GM11168 (cell line): Measurements from ENCODE around the gene CAV2.

ENCODE experiments used
- in situ Hi-C: fragments of 300-500 bp; cut with MboI; formaldehyde crosslinking; loops from one replicate; pipeline ENCODE4 v1.12.0; 2022; ENCODE audit warnings: low sequenced_read_pairs; ENCODE audit not compliant: unreplicated experiment

Gene CAV2

DNA sequence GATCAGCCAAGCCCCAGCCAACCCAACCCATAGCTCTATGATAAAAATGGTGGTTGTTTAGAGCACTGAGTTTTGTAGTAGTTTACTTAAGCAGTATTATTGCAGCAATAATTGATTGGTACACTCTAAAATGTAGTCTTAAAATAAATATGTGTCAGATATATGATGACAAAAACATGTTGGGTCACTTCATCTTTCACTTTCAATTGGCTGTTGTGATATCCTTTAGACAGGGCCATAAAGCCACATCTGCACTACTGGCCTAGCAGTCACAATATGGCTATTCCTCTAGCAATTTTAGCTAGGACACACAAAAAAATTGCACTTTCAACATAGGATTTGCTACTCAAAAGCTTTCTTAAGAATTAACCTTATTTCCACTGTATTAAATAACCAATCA is 19.4 kb downstream of the CAV2 start:
- in situ Hi-C loops = loop anchor here (10.0 kb wide), 1 partner anchor 56 kb away; no protein-coding TSS in a partner anchor

DNA sequence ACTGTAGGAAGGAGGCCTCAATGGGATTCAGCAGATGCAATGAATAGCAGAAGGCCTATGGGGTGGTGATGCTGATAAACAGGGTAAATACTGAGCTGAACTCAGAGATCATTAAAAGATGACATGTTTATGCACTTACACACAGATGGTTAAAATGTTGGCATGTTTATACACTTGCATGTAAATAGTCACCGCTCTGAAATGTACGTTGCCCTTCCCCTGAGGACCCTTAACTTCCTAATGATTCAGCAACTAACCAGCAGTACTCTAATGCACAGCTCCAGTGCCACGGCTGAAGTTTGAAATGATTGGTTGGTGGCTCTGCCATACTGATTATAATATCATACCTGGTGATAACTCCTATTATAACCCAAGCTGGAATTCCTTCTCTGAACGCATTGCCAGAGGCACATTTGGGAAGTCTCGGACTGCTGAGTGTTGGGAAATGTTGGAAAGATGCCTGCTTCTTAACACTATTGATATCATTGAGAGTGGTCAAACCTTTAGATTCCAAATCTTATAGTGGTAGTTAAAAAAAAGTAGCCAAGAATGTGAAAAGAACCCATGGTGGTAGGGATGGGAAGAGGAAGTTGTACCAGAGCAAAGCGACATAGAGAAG is 21.6 kb downstream of the CAV2 start:
- in situ Hi-C loops = loop anchor here (5.0 to 10.0 kb wide), 2 partner anchors 256 to 354 kb away; no protein-coding TSS in a partner anchor

DNA sequence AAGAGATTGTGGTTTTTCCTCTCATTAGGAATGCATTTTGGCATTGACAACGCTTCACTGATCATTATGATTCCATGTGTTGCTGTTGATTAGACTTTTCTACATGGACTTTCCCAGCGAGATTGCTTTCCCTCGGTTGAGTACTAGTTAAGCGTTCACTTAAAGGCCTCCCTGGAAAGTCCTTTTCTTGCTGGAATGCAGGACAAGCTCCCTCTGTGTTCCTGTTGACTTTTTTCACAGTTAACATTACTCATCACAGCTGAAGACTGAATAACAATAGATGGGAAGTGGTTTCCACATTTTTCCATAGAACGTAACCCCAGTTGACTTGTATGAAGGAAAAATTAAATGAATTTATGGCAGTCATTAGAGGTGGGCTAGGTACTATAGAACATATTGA is 22.7 kb downstream of the CAV2 start:
- in situ Hi-C loops = loop anchor here (5.0 to 10.0 kb wide), 2 partner anchors 257 to 355 kb away; no protein-coding TSS in a partner anchor

DNA sequence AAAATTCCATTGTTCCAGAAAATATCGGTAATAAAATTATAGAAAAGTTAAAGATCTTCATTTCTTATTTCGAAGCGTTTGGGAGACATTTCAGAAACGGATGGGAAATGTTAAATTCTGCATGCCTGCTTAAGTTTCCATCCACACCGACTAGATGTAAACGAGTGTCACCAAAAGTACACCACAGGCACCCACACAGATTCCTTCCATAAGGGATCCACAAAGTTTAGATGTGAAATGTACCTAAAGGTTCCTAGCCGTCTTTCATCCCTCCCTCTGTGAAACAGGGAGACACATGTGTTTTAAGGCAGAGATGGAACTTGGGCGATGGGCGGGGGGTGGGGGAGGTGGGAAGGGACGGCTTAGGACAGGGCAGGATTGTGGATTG is 24.7 kb downstream of the CAV2 start:
- in situ Hi-C loops = loop anchor here (5.0 to 10.0 kb wide), 2 partner anchors 259 to 357 kb away; no protein-coding TSS in a partner anchor

DNA sequence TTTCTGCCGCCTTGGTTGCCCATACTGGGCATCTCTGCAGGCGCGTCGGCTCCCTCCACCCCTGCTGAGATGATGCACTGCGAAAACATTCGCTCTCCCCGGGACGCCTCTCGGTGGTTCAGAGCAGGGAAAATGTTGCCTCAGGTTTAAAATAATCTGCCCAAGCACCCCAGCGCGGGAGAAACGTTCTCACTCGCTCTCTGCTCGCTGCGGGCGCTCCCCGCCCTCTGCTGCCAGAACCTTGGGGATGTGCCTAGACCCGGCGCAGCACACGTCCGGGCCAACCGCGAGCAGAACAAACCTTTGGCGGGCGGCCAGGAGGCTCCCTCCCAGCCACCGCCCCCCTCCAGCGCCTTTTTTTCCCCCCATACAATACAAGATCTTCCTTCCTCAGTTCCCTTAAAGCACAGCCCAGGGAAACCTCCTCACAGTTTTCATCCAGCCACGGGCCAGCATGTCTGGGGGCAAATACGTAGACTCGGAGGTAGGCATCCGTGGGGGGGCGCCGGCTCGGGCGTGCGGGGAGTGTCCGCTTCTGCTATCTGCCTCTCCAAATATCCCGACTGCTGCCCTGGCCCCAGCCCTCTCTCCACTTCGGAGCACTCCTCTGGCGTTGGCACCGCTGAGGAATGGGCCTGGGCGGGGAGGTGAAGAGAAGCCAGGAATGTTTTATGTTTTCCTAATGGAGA is 25.2 kb downstream of the CAV2 start, which contains the start of gene CAV1:
Gene CAV1 (plus strand): TSS at position 428 of the 689 bp plus-strand sequence. CDS start 27 bp downstream, at position 455.
- in situ Hi-C loops = loop anchor here (5.0 to 10.0 kb wide), 2 partner anchors 260 to 357 kb away; no protein-coding TSS in a partner anchor

DNA sequence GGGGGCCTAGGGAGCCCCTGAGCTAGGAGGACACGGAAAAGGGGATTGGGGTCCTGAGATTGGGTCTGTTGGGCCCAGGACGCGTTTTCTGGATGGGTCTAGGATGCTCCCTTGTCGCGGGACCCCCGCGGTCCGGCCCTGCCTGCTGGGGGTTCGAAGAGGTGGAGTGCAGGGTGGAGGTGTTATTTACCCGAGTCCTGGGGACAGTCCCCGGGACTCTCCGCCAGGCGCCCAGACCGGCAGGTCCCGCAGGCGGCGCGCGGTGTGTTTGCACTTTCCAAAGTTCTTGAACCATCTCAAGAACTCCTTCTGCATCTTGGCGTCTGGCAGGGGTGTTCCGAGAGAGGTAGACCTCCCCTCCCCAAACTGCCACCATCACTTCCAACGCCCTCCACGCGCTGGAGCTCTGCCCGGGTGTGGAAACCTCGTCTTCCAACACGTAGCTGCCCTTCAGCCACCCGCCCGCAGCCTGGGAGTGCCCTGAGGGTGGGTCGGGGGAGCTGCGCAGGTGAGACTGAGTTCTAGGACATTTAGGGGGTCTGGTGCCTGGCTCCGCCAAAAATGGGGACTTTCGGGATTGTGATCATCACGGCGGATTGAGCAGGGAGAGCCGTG is 25.9 kb downstream of the CAV2 start:
- in situ Hi-C loops = loop anchor here (10.0 kb wide), 1 partner anchor 261 kb away; no protein-coding TSS in a partner anchor

DNA sequence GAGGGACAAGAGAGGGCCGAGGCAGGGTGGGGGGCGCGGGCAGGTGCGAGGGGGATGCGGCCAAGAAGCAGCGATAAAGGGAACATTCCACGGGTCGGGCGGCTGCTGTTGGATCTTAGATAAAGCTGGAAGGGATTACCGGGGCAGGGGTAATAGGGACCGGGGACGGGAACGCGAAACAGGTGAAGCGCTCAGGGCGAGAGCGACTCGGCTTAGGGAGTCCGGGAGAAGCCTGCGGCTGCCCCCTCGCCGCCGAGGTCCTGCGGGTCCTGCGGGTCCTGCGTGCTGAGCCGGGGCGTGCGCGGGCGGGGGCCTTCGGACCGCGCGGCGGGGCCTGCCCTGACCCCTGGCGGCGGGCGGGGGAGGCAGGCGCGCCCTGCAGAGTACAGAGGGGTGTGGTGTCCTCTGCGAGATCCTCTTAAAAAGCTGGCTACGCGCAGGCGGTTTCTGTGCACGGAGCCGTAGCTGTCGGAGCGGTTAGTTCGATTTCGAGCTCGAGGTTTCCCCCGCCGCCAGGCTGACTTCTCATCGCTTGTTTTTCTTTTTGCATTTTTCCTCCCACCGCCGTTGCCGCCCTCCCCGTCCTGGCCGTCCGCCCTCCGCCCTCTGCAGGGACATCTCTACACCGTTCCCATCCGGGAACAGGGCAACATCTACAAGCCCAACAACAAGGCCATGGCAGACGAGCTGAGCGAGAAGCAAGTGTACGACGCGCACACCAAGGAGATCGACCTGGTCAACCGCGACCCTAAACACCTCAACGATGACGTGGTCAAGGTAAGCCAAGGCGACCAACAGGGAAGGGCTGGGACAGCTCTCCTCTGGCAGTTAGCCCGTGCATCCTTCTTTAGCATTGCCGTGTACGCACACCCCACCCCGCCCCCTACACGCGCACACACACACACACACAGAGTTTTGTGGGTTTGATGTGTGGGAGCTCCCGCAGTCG is 26.6 kb downstream of the CAV2 start:
- in situ Hi-C loops = loop anchor here (10.0 kb wide), 1 partner anchor 261 kb away; no protein-coding TSS in a partner anchor

DNA sequence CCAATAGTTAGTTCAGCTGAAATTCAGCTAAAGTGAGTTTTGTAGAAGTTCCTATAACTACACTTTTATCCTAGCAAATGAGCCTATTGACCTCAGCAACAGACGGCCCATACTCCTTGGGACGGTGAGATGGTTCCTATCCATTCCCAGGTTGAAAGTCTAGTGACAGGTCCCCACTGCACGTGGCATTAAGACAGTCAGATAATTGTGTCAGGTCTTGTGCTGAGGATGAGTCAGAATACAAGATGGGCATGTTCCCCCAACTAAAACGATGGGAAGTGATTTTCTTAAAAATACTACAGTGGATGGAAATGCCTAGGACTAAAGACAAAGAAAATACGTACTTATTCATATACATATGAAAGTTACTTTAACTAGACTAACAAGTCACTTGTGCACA is 27.4 kb downstream of the CAV2 start:
- in situ Hi-C loops = loop anchor here (10.0 kb wide), 1 partner anchor 262 kb away; no protein-coding TSS in a partner anchor

DNA sequence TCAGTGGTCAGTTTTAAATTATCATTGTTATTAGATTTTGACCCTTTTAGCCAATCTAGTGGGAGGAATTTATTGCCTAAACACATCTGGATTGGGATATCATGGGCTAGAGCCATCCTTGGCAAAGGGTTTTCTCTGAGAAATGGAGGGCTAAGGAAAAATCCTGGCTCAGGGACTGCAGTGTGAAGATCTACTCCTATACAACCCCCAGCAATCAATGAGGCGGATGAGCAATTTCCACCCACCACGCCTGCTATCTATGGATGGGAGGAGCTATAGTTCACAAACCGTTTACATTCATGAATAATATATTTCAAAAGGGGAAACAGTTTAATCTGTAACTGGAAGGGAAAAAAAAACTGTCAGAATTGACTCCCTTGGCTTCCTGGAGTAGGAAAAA is 28.0 kb downstream of the CAV2 start:
- in situ Hi-C loops = loop anchor here (10.0 kb wide), 1 partner anchor 263 kb away; no protein-coding TSS in a partner anchor

DNA sequence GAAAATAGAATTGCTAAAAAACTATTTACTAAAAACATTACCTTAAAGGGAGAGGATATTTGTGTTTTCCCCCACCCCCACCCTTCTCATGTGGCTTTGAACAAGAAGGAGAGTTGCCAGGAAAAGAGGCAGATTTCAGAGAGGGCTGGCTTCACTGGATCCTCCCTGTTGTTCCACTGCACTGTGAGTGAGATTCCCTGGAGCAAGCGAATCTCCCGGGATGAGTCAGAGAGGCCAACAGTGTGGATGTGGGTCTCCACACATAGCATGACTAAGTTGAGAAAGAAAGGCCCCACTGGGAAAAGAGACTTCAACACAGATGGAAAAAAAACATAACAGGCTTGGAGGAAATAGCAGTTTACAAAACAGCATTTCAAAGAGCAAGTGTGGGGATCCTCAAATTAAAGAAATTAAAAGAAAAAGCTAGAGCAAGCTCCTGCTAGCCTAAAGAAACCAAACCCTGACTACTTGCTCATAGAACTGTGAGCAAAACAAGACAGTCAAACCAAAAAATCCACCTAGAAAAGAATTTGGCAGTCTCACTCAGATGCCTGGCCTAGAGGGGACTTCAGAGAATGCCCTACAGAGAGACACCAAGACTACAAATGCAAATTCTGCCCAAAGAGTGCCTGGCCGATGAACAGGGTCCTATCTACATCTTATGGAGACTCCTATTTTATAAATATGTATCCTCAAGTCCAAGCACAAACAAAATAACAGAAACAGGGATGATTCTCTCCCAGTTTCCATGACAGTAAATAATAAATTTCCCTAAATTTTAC is 28.7 kb downstream of the CAV2 start:
- in situ Hi-C loops = loop anchor here (10.0 kb wide), 1 partner anchor 263 kb away; no protein-coding TSS in a partner anchor

DNA sequence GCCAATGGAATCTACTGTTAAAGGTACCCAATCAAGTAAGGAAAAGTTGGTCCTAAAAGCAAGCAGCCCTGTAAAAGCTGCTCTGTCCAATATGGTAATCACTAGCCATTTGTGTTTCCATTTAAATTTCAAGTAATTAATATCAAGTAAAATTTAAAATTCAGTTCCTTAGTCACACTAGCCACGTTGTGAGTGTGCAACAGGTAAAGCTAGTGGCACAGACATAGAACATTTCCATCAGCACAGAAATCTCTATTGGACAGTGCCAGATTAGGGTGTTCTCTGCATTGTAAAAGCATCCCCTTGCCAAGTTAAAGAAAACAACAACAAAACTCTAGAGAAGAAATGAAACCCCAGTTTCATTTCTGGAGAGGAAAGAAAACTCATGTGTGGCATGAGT is 29.7 kb downstream of the CAV2 start:
- in situ Hi-C loops = loop anchor here (10.0 kb wide), 1 partner anchor 264 kb away; no protein-coding TSS in a partner anchor

DNA sequence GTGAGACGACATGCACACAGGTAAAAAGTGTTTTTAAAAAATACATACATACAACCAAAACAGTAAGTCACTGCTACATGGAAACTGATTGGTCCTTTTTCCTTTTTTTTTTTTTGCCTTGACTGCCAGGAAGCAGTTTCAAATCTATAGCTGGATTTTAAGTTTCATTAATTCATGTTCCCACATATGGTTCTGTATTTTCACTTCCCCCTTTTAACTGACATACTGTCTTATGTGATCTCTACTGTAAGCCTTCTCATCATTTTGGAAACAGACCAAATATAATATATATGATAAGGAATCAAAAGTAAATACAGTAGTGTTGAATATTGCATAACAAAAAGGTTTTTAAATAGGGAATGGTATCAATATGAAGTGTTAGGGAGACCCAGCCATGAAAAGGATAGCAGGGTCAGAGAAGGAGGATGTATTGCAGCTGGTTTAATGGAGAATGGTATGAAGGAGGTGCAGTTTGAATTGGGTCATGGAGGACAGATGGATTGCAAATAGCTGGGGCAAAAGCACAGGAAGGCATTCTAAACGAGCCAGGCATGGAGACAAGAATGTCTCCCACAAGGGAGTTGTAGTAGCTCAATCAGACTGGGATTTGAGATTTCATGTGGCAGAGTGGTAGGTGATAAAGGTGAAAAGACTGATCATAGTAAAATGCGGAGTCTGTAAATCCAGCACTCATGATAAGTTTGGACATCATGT is 30.7 kb downstream of the CAV2 start:
- in situ Hi-C loops = no loop called here

DNA sequence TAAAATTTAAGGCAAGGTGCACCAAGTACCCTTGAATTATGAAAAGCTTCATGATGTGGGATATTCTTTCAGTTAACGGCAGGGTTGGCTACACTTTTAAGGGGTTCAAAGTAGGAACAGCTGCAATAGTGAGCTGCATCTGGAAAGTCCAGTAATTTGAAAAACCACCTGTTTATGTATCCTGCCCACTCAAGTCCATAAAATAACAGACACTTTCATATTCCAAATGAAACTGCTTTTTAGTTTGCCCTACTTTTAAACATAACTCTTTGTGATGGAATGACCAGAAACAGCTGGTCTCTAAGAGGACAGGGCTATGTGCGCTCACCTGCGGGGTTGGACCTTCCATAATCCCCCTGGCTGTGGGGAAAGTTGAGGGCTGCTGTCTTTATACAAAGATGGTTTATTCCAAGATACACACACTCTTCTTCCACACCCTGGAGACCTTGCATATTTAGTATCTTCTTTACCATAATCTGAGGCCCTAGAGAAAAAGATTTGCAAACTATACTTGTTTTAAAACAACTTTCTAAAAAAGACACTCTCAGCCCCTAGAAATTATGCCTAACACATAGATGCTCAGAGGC is 32.7 kb downstream of the CAV2 start:
- in situ Hi-C loops = no loop called here

DNA sequence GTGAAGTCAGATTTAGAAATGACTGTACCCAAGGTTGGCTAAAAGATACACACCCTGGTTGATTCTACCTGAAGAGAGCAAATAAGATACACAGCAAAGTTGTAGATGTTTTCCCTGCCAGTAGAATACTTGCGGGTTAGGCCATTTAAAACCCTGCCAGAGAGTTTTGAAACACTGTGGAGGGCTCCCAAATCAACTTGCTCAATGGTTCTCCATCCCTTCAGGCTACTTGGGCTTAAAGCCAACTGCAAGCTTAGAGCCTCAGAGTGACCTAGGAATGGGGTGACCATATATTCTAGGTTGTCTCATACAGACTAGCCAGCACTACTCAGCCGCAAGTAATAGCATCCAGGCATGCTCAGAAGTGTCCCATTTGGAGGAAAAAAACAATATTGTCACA is 35.3 kb downstream of the CAV2 start:
- in situ Hi-C loops = no loop called here

DNA sequence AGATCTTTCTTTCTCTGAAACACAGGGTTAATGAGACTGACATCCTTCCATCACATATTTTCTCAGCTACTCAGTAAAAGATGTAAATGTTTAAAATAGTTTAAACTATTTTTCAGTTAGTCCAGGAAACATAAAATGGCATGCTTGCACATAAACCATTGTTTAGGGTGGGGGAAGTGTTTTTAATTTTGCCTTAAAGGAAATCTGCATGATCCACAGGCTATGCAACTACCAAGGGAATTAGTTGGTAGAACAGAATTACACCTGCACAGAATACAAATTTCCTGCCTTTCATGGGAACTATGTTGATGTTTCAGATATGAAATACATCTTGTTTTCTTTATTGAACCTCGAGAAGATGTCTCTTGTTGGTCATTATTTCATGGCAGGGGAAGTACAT is 35.9 kb downstream of the CAV2 start:
- in situ Hi-C loops = no loop called here

DNA sequence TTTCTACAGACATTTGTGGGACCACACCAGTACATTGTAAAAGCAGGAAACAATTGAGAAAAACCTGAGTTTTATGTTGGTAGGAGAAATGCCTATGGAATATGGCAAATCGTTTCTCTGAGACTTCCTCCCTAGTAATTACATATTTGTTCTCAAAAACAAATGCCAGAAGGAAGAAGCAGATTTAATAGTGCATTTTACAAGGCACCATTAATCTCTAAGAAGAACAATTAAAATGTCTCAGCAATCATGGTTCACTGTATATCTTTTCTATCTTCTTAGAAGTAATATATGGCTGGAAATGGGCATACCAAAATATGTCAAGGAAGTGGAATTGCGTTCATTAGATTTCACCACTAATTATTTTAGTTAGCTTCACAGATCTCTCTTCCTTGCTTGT is 38.6 kb downstream of the CAV2 start:
- in situ Hi-C loops = no loop called here

DNA sequence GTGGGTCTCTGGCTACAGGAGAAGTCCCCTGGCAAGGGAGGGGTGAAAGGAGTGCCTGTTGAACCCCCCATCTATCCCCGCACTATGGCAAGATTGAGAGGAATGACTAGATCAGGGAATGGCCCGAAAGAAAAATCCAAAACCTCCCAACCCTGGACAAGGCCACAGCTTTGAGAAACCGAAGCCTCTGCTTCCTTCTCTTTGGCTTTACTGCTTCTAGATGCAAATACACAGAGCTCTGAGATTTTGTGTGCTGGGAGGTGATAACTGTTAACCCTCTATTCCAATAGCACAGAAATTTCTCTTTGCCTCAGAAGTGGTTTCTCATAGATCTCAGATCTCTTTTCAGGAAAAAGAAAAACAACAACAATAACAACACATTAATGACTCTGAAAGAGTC is 40.3 kb downstream of the CAV2 start:
- in situ Hi-C loops = no loop called here

DNA sequence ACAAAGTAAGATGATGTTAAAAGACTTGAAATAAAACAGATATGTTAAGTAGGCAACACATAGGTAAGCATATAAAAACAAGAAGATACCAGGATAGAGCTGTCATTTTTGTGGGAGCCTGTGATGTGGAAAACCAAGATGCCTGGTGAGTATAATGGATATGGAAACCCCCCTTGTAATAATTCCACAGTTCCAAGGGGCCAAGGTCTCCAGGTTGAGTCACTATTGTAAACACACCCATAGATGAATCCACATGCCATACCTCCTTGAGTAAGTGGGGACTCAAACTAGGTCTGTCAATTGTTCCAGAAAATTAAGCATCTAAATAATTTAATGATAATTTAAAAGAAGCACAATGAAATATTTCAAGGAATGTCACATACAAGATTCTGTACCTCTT is 41.2 kb downstream of the CAV2 start:
- in situ Hi-C loops = no loop called here
